ENCODE results near the gene RRAGD. TPM values are rescaled to one million over a fixed set of nuclear protein-coding genes. Genes with fewer than 3 reads are reported as not detected.

RRAGD gene
- total and polyA plus RNA-seq, 2 of the 13 experiments (the other 11 are each of a cell fraction or from before 2014, with no cell fraction given) = 0.35 to 0.53 TPM

GRCh38 chr6:89371849-89372505, 40.1 kb downstream of the RRAGD start:
- H3K4me3 ChIP-seq (replicated peaks in 1 of 3; ENCODE audit: insufficient read depth in 1 of 3, low read depth in 2 of 3, low read length in 3 of 3) = no peak overlapping the region
- no peaks in the 10 kb centered on the region for H3K27me3 ChIP-seq (ENCODE audit: control insufficient read depth in 1 of 2, insufficient read depth in 2 of 2, low read length in 2 of 2)
- H2AFZ ChIP-seq (ENCODE audit: low read length) = no peak overlapping the region
- in situ Hi-C loops (cut with HindIII; ENCODE audit: extremely low pct_ligation_motif_present, low pct_unique_long_range_greater_than_20kb) (loop anchor here (5.0 kb wide), 1 partner anchor 60 kb away; no protein-coding TSS in a partner anchor), intact Hi-C loops (cut with micrococcal nuclease; ENCODE audit: unreplicated experiment) (loop anchor here (5.0 to 10.0 kb wide), 2 partner anchors 225 to 387 kb away; no protein-coding TSS in a partner anchor)
- peak; percentile 94 for ATAC-seq
- H4K20me1 ChIP-seq (ENCODE audit: insufficient read depth, low read length) = no peaks in the 10 kb centered on the region
- CTCF ChIA-PET (ENCODE audit: low intra/inter-chr PET ratio, low total read pairs) = interaction anchor here (1.1 to 1.5 kb wide), 2 partner anchors 61 to 239 kb away, joined by 3 to 4 read pairs; partner anchors contain the start of gene ANKRD6
- no TSS peak for BruUV-seq (replicated peaks)
- H3K36me3 ChIP-seq (replicated peaks in 1 of 2; ENCODE audit: control insufficient read depth in 1 of 2, insufficient read depth in 2 of 2, low read length in 2 of 2) = no peaks in the 10 kb centered on the region
- peak overlapping the region; percentile 45 for H3K4me2 ChIP-seq (ENCODE audit: low read depth, low read length)
- WGBS (ENCODE audit: low lambda C conversion rate) = 14% methylated on average over 5 of the region's 8 CpGs
- no peak overlapping the region for H3K27ac ChIP-seq (ENCODE audit: extremely low read length, insufficient read depth, low read length)
- no peaks in the 10 kb centered on the region for H3K9me3 ChIP-seq (ENCODE audit: low read length)
- no peak overlapping the region for H3K9ac ChIP-seq (ENCODE audit: insufficient read depth, low read depth, low read length)
- H3K4me1 ChIP-seq (ENCODE audit: insufficient read depth, low read length) = 0 out of 2 replicates have a peak, but pooled peaks cover 7% of the 10 kb centered on the region
- DNase-seq (ENCODE audit: low spot score) = peak; percentile 47
- peak; percentile 15 for FAIRE-seq
- H3K79me2 ChIP-seq (ENCODE audit: insufficient read depth, low read length) = no peaks in the 10 kb centered on the region
- POLR2A ChIA-PET = interaction anchor here (1.0 kb wide), 2 partner anchors 19 to 241 kb away, joined by 3 read pairs; no protein-coding TSS in a partner anchor
- TF ChIP-seq ZNF224 (CRISPR knock-in tag; IDR thresholded peaks at IDR 0.05) = no peak
- no peak for TF ChIP-seq LCORL (IDR thresholded peaks at IDR 0.05)
- TF ChIP-seq LCORL (CRISPR knock-in tag; IDR thresholded peaks at IDR 0.05) = no peak
- TF ChIP-seq ZSCAN9 (CRISPR knock-in tag; IDR thresholded peaks at IDR 0.05; ENCODE audit: borderline replicate concordance) = no peak
- no peak for TF ChIP-seq ZNF207 (IDR thresholded peaks at IDR 0.05; ENCODE audit: borderline replicate concordance)
- TF ChIP-seq XRCC5 (optimal IDR thresholded peaks at IDR 0.05; ENCODE audit: low read length) = peak; percentile 96
- no peak for TF ChIP-seq U2AF2 (IDR thresholded peaks at IDR 0.05; ENCODE audit: low read depth, low read length)
- TF ChIP-seq MYPOP (CRISPR knock-in tag; IDR thresholded peaks at IDR 0.05) = no peak
- TF ChIP-seq ARID3A (IDR thresholded peaks at IDR 0.05; ENCODE audit: low read depth, low read length) = no peak
- TF ChIP-seq ZNF414 (CRISPR knock-in tag; IDR thresholded peaks at IDR 0.05) = 0 out of 2 replicates have a peak, but pooled peaks have one; percentile 27
- TF ChIP-seq ZNF335 (CRISPR knock-in tag; IDR thresholded peaks at IDR 0.05) = no peak
- TF ChIP-seq ATF3 (CRISPR knock-in tag; IDR thresholded peaks at IDR 0.05) = 0 out of 2 replicates have a peak, but pooled peaks have one; percentile 24
- no peak for TF ChIP-seq ZNF558 (CRISPR knock-in tag; IDR thresholded peaks at IDR 0.05; ENCODE audit: borderline replicate concordance)
- no peak for TF ChIP-seq CENPBD1 (CRISPR knock-in tag; IDR thresholded peaks at IDR 0.05; ENCODE audit: borderline replicate concordance, low read depth)
- no peak for TF ChIP-seq ZNF775 (CRISPR knock-in tag; IDR thresholded peaks at IDR 0.05; ENCODE audit: borderline replicate concordance)
- no peak for TF ChIP-seq KLF11 (CRISPR knock-in tag; IDR thresholded peaks at IDR 0.05)
- TF ChIP-seq ZNF17 (CRISPR knock-in tag; IDR thresholded peaks at IDR 0.05) = no peak
- TF ChIP-seq JDP2 (CRISPR knock-in tag; IDR thresholded peaks at IDR 0.05; ENCODE audit: borderline replicate concordance) = no peak
- no peak for TF ChIP-seq ZNF674 (CRISPR knock-in tag; IDR thresholded peaks at IDR 0.05; ENCODE audit: low read depth)

Data from HepG2 (cell line).